ENCODE data around the gene WARS2.

Gene WARS2

GRCh38 chr1:118999348-119000071, 140.9 kb downstream of the WARS2 start:
- no peak for DNase-seq (ENCODE audit: insufficient read length, low spot score)
- no peak for FAIRE-seq
- TF ChIP-seq SPI1 (IDR thresholded peaks at IDR 0.05; ENCODE audit: low read depth, low read length): no peak
- TF ChIP-seq POLR2AphosphoS5 (IDR thresholded peaks at IDR 0.05; ENCODE audit: low read depth, low read length): no peak
- no peak for TF ChIP-seq TAF1 (IDR thresholded peaks at IDR 0.05; ENCODE audit: low read depth, low read length)
- no peak for TF ChIP-seq PAX5 (IDR thresholded peaks at IDR 0.05; ENCODE audit: insufficient read depth, low read length, severe bottlenecking)
- no peak for TF ChIP-seq POLR2A (IDR thresholded peaks at IDR 0.05; ENCODE audit: low read depth, low read length)
- no peak for TF ChIP-seq POU2F2 (IDR thresholded peaks at IDR 0.05; ENCODE audit: low read depth, low read length)

- no peak for DNase-seq (ENCODE audit: insufficient read length, low spot score)
- no peak for TF ChIP-seq SPI1 (IDR thresholded peaks at IDR 0.05; ENCODE audit: low read depth, low read length)
- no peak for TF ChIP-seq POLR2A (IDR thresholded peaks at IDR 0.05; ENCODE audit: low read depth, low read length)
- TF ChIP-seq POU2F2 (IDR thresholded peaks at IDR 0.05; ENCODE audit: low read depth, low read length): no peak
- TF ChIP-seq POLR2AphosphoS5 (IDR thresholded peaks at IDR 0.05; ENCODE audit: low read depth, low read length): no peak
- no peak for TF ChIP-seq PAX5 (IDR thresholded peaks at IDR 0.05; ENCODE audit: insufficient read depth, low read length, severe bottlenecking)
- no peak for TF ChIP-seq TAF1 (IDR thresholded peaks at IDR 0.05; ENCODE audit: low read depth, low read length)
- FAIRE-seq: no peak
Observed at GRCh38 chr1:118998171-118998570, 142.3 kb downstream of the WARS2 start.

- FAIRE-seq (no peak), DNase-seq (ENCODE audit: insufficient read length, low spot score) (no peak)
- no peak for TF ChIP-seq POLR2A (IDR thresholded peaks at IDR 0.05; ENCODE audit: low read depth, low read length)
- no peak for TF ChIP-seq TAF1 (IDR thresholded peaks at IDR 0.05; ENCODE audit: low read depth, low read length)
- no peak for TF ChIP-seq POU2F2 (IDR thresholded peaks at IDR 0.05; ENCODE audit: low read depth, low read length)
- no peak for TF ChIP-seq SPI1 (IDR thresholded peaks at IDR 0.05; ENCODE audit: low read depth, low read length)
- TF ChIP-seq PAX5 (IDR thresholded peaks at IDR 0.05; ENCODE audit: insufficient read depth, low read length, severe bottlenecking): no peak
- no peak for TF ChIP-seq POLR2AphosphoS5 (IDR thresholded peaks at IDR 0.05; ENCODE audit: low read depth, low read length)
Observed at GRCh38 chr1:118997225-118997624, 143.2 kb downstream of the WARS2 start.

- DNase-seq (ENCODE audit: insufficient read length, low spot score) (no peak), FAIRE-seq (no peak)
- TF ChIP-seq TAF1 (IDR thresholded peaks at IDR 0.05; ENCODE audit: low read depth, low read length): no peak
Observed at GRCh38 chr1:118995312-118996016, 145.0 kb downstream of the WARS2 start.

GRCh38 chr1:118993700-118994026, 146.8 kb downstream of the WARS2 start:
- DNase-seq (ENCODE audit: insufficient read length, low spot score) (no peak), FAIRE-seq (no peak)
- TF ChIP-seq SPI1 (IDR thresholded peaks at IDR 0.05; ENCODE audit: low read depth, low read length): no peak
- TF ChIP-seq POLR2A (IDR thresholded peaks at IDR 0.05; ENCODE audit: low read depth, low read length): no peak
- no peak for TF ChIP-seq TAF1 (IDR thresholded peaks at IDR 0.05; ENCODE audit: low read depth, low read length)
- TF ChIP-seq PAX5 (IDR thresholded peaks at IDR 0.05; ENCODE audit: insufficient read depth, low read length, severe bottlenecking): no peak
- TF ChIP-seq POU2F2 (IDR thresholded peaks at IDR 0.05; ENCODE audit: low read depth, low read length): no peak
- TF ChIP-seq POLR2AphosphoS5 (IDR thresholded peaks at IDR 0.05; ENCODE audit: low read depth, low read length): no peak

GRCh38 chr1:118992868-118993699, 147.4 kb downstream of the WARS2 start:
- DNase-seq (ENCODE audit: insufficient read length, low spot score) (no peak), FAIRE-seq (no peak)
- TF ChIP-seq PAX5 (IDR thresholded peaks at IDR 0.05; ENCODE audit: insufficient read depth, low read length, severe bottlenecking): no peak
- TF ChIP-seq POU2F2 (IDR thresholded peaks at IDR 0.05; ENCODE audit: low read depth, low read length): no peak

- TF ChIP-seq POU2F2 (IDR thresholded peaks at IDR 0.05; ENCODE audit: low read depth, low read length): no peak
- FAIRE-seq: no peak
- no peak for DNase-seq (ENCODE audit: insufficient read length, low spot score)
Observed at GRCh38 chr1:118992237-118992825, 148.1 kb downstream of the WARS2 start.

GRCh38 chr1:118991448-118991847, 149.0 kb downstream of the WARS2 start:
- no peak for FAIRE-seq
- TF ChIP-seq POU2F2 (IDR thresholded peaks at IDR 0.05; ENCODE audit: low read depth, low read length) (no peak), PAX5 (IDR thresholded peaks at IDR 0.05; ENCODE audit: insufficient read depth, low read length, severe bottlenecking) (no peak), TAF1 (IDR thresholded peaks at IDR 0.05; ENCODE audit: low read depth, low read length) (no peak), SPI1 (IDR thresholded peaks at IDR 0.05; ENCODE audit: low read depth, low read length) (no peak), POLR2A (IDR thresholded peaks at IDR 0.05; ENCODE audit: low read depth, low read length) (no peak), POLR2AphosphoS5 (IDR thresholded peaks at IDR 0.05; ENCODE audit: low read depth, low read length) (no peak)

GRCh38 chr1:118990513-118991152, 149.8 kb downstream of the WARS2 start:
- DNase-seq (ENCODE audit: insufficient read length, low spot score) (no peak), FAIRE-seq (no peak)
- TF ChIP-seq TAF1 (IDR thresholded peaks at IDR 0.05; ENCODE audit: low read depth, low read length) (no peak), SPI1 (IDR thresholded peaks at IDR 0.05; ENCODE audit: low read depth, low read length) (no peak)

More at GRCh38 chr1:118991448-118991847, 149.0 kb downstream of the WARS2 start:
- DNase-seq (ENCODE audit: insufficient read length, low spot score): no peak
